ENCODE results near the gene CNTNAP2.

The CNTNAP2 gene

DNA sequence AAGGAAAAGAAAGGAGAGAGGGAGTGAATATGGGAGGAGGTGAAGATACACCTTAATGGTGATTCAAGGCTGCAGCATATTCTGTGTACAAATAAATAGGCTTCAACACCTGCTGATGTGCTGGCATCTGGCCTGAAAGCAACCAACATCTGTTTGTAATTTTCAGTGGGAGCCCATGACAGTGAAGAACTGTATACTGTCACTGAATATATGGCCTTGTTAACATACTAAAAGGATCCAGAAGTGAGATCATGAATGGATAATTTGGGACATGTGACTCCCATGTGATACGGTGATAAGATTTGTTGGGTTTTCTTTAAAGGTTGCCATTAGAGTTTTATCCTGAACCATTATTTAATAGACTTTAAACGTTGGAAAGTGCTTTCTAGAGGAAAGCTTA, 459.3 kb downstream of the CNTNAP2 start:
- no peak for TF ChIP-seq CTCF (IDR thresholded peaks at IDR 0.05; ENCODE audit: extremely low read depth, missing control alignments)
- DNase-seq (ENCODE audit: low spot score): no peak

DNA sequence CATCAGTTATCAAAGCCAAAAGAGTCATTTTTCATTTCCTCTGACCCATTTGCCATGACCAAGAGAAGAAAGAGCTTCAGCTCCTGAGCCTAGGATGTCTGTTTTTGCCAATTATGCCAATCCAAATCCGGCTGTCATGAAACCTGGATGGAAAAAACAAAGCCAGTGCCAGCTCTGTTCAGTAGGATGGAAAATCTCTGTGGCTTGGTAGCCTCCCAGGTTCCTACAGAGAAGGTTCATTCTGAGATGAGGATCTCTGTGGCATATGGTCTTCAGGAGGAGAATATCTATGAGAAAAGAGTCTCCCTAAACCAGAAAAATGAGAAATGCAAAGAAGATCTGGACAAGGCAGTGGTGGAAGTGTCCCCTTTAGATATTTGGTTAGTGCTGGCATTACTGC, 475.4 kb downstream of the CNTNAP2 start:
- DNase-seq (ENCODE audit: low spot score): no peak
- TF ChIP-seq CTCF (IDR thresholded peaks at IDR 0.05; ENCODE audit: extremely low read depth, missing control alignments): no peak

- no peak for DNase-seq (ENCODE audit: low spot score)
- TF ChIP-seq CTCF (IDR thresholded peaks at IDR 0.05; ENCODE audit: extremely low read depth, missing control alignments): no peak
Observed at GRCh38 chr7:146606628-146607027, 490.0 kb downstream of the CNTNAP2 start.

GRCh38 chr7:146619641-146620040, 503.0 kb downstream of the CNTNAP2 start:
- TF ChIP-seq CTCF (IDR thresholded peaks at IDR 0.05; ENCODE audit: extremely low read depth, missing control alignments): no peak
- no peak for DNase-seq (ENCODE audit: low spot score)

DNA sequence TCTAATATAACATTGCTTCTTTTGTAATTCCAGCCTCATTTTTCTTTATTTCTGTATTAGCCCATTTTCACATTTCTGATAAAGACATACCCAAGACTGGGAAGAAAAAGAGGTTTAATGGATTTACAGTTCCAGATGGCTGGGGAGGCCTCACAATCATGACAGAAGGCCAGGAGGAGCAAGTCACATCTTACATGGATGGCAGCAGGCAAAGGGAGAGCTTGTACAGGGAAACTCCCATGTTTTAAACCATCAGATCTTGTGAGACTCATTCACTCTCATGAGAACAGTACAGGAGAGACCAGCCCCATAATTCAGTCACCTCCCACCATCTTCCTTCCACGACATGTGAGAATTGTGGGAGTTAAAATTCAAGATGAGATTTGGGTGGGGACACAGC, 510.3 kb downstream of the CNTNAP2 start:
- no peak for TF ChIP-seq CTCF (IDR thresholded peaks at IDR 0.05; ENCODE audit: extremely low read depth, missing control alignments)
- no peak for DNase-seq (ENCODE audit: low spot score)

- no peak for TF ChIP-seq CTCF (IDR thresholded peaks at IDR 0.05; ENCODE audit: extremely low read depth, missing control alignments)
- no peak for DNase-seq (ENCODE audit: low spot score)
Observed at GRCh38 chr7:146635205-146636032, 518.8 kb downstream of the CNTNAP2 start.

GRCh38 chr7:146636033-146636356, 519.4 kb downstream of the CNTNAP2 start:
- TF ChIP-seq CTCF (IDR thresholded peaks at IDR 0.05; ENCODE audit: extremely low read depth, missing control alignments): no peak
- no peak for DNase-seq (ENCODE audit: low spot score)
